PC-3 (cell line): ENCODE measurements around the gene SDF2.

Experiments
- EZH2phosphoT487 ChIP-seq: fragments of 300-600 bp; sonication (generic); IDR thresholded peaks from 2 replicates; pipeline ENCODE4 v1.6.1; 2018; ENCODE audit warnings: mild to moderate bottlenecking, antibody characterized with exemption, low read length, borderline replicate concordance
- TF ChIP-seq, protein P1 (sequence below): fragments of 300-600 bp; sonication (generic); conservative IDR thresholded peaks from 2 replicates; pipeline ENCODE4 v1.5.1; 2017; ENCODE audit warnings: antibody characterized with exemption, low read depth, mild to moderate bottlenecking, low read length

DNA sequence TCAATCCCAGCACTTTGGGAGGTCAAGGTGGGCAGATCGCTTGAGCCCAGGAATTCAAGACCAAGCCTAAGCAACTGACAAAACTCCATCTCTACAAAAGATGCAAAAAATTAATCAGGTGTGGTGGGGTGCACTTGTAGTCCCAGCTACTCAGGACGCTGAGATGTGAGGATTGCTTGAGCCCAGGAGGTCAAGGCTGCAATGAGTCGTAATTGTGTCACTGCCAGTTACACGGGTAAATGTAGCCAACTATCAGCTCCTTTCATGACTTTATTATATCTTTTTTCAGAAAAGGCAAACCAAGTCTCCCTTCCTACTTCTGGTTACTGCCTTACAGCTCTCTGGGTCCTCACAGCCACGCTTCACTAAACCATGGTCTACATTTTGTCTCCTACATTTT, 4.0 kb downstream of the SDF2 start:
- TF ChIP-seq, protein P1, sequence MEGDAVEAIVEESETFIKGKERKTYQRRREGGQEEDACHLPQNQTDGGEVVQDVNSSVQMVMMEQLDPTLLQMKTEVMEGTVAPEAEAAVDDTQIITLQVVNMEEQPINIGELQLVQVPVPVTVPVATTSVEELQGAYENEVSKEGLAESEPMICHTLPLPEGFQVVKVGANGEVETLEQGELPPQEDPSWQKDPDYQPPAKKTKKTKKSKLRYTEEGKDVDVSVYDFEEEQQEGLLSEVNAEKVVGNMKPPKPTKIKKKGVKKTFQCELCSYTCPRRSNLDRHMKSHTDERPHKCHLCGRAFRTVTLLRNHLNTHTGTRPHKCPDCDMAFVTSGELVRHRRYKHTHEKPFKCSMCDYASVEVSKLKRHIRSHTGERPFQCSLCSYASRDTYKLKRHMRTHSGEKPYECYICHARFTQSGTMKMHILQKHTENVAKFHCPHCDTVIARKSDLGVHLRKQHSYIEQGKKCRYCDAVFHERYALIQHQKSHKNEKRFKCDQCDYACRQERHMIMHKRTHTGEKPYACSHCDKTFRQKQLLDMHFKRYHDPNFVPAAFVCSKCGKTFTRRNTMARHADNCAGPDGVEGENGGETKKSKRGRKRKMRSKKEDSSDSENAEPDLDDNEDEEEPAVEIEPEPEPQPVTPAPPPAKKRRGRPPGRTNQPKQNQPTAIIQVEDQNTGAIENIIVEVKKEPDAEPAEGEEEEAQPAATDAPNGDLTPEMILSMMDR, result no peak
- no peak for TF ChIP-seq EZH2phosphoT487
